ENCODE data around the gene EBLN2. TPM values are rescaled to one million over a fixed set of nuclear protein-coding genes. Genes with fewer than 3 reads are reported as not detected.

EBLN2 gene
- total RNA-seq, 1 donor from 2014 or later, result 11.3 TPM

- no peaks in the 10 kb centered on the region for H3K9me3 Mint-ChIP-seq
- TF ChIP-seq CTCF (IDR thresholded peaks at IDR 0.05; ENCODE audit: unreplicated experiment), result no peak
Measured at GRCh38 chr3:73026111-73026759, 35.2 kb upstream of the EBLN2 start.

GRCh38 chr3:73026760-73027113 lies 34.7 kb upstream of the EBLN2 start:
- Mint-ChIP-seq H3K4me3 (no peak overlapping the region), H3K27ac (no peak overlapping the region), H3K27me3 (ENCODE audit: low read depth) (no peaks in the 10 kb centered on the region), H3K36me3 (peaks cover 6% of the 10 kb centered on the region), H3K9me3 (no peaks in the 10 kb centered on the region), H3K4me1 (peaks cover 26% of the 10 kb centered on the region)
- no peak for DNase-seq (ENCODE audit: low spot score in 2 of 2, unreplicated experiment in 2 of 2)
- TF ChIP-seq CTCF (IDR thresholded peaks at IDR 0.05; ENCODE audit: unreplicated experiment), result no peak

More at GRCh38 chr3:73026111-73026759, 35.2 kb upstream of the EBLN2 start:
- Mint-ChIP-seq H3K36me3 (peaks cover 6% of the 10 kb centered on the region), H3K27ac (peak overlapping the region; percentile 31), H3K4me1 (peaks cover 26% of the 10 kb centered on the region), H3K27me3 (ENCODE audit: low read depth) (no peaks in the 10 kb centered on the region), H3K4me3 (no peak overlapping the region)
- DNase-seq (ENCODE audit: low spot score in 2 of 2, unreplicated experiment in 2 of 2), result no peak

GRCh38 chr3:73028803-73029202 lies 32.7 kb upstream of the EBLN2 start:
- no peak for TF ChIP-seq CTCF (IDR thresholded peaks at IDR 0.05; ENCODE audit: unreplicated experiment)
- H3K4me1 Mint-ChIP-seq, result peaks cover 28% of the 10 kb centered on the region

GRCh38 chr3:73029321-73029796 lies 32.1 kb upstream of the EBLN2 start:
- H3K27me3 Mint-ChIP-seq (ENCODE audit: low read depth), result no peaks in the 10 kb centered on the region
- no peaks in the 10 kb centered on the region for H3K9me3 Mint-ChIP-seq
- H3K4me1 Mint-ChIP-seq, result peaks cover 27% of the 10 kb centered on the region
- no peak overlapping the region for H3K4me3 Mint-ChIP-seq
- peaks cover 5% of the 10 kb centered on the region for H3K36me3 Mint-ChIP-seq
- no peak for DNase-seq (ENCODE audit: low spot score in 2 of 2, unreplicated experiment in 2 of 2)
- peak overlapping the region; percentile 31 for H3K27ac Mint-ChIP-seq
- no peak for TF ChIP-seq CTCF (IDR thresholded peaks at IDR 0.05; ENCODE audit: unreplicated experiment)

More at GRCh38 chr3:73028803-73029202, 32.7 kb upstream of the EBLN2 start:
- peak overlapping the region; percentile 26 for H3K27ac Mint-ChIP-seq
- no peak for DNase-seq (ENCODE audit: low spot score in 2 of 2, unreplicated experiment in 2 of 2)
- no peaks in the 10 kb centered on the region for H3K9me3 Mint-ChIP-seq
- H3K4me3 Mint-ChIP-seq, result no peak overlapping the region
- H3K36me3 Mint-ChIP-seq, result peaks cover 5% of the 10 kb centered on the region
- no peaks in the 10 kb centered on the region for H3K27me3 Mint-ChIP-seq (ENCODE audit: low read depth)

GRCh38 chr3:73030073-73030597 lies 31.3 kb upstream of the EBLN2 start:
- H3K4me3 Mint-ChIP-seq, result no peak overlapping the region
- no peak for DNase-seq (ENCODE audit: low spot score in 2 of 2, unreplicated experiment in 2 of 2)
- H3K27ac Mint-ChIP-seq, result peak overlapping the region; percentile 31
- peaks cover 27% of the 10 kb centered on the region for H3K4me1 Mint-ChIP-seq
- H3K9me3 Mint-ChIP-seq, result no peaks in the 10 kb centered on the region
- H3K36me3 Mint-ChIP-seq, result peaks cover 8% of the 10 kb centered on the region
- TF ChIP-seq CTCF (IDR thresholded peaks at IDR 0.05; ENCODE audit: unreplicated experiment), result no peak
- H3K27me3 Mint-ChIP-seq (ENCODE audit: low read depth), result no peaks in the 10 kb centered on the region
